Measurements from ENCODE around the gene UTP3.
"Not testable (repeated sequence)": the region's sequence is repeated elsewhere in the genome, so short reads cannot be mapped to it uniquely, and the experiment has no call there.

The UTP3 gene

DNA sequence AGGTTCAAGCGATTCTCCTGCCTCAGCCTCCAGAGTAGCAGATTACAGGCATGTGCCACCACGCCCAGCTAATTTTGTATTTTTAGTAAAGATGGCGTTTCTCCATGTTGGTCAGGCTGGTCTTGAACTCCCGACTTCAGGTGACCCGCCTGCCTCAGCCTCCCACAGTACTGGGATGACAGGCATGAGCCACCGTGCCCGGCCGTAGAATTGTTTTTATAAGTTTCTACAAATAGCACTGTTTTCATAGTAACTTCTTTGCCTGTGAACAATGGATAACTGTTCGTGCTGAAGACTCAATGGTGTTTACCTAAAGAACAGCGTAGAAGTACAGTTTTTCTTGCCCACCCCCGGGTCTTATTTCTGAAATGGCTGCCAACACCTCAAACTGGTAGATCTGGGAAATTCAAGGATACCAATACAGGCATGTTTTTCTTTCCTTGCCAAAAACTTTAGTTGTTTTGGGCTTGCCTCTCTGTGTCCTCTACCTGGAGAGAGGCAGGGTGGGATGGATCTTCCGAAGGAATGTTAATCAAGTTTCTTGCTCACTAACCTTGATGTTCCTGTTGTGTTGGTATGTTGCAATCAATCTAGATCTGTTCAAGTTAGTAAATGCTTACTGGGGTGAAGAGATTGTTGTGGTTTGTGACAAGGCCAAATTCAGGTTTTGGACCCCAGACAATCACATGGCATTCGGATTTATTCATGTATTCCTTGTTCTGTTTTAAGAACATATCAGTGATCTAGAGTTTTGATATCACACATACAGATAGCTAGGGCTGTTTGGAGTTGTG lies 30.7 kb downstream of the UTP3 start:
- DNase-seq: no peak

DNA sequence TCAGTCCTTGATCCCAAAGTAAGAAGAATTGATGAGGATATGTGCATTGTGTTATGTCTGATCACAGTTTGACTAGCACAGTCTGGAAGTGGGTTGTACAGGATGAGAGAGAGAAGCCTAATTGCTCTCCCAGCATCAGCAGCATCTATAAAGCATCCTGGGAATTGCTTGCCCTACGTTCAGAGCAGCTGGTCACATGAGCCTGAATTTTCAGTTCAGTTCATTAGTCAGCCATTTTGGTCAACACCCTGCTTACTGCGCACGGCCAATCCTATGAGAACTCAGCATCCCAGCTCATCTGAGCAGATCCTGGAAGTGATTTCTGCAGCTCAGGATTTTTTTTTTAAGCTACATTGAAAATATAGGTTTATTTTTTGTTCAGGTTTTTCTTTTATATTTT lies 33.4 kb downstream of the UTP3 start, which contains the start of gene RUFY3:
Gene RUFY3, plus strand, starts transcription at position 218 of the 400 bp plus-strand sequence. CDS start 610 bp downstream, outside the sequence.
- DNase-seq: peak; percentile 93

GRCh38 chr4:70722199-70722791 lies 34.0 kb downstream of the UTP3 start:
- DNase-seq: peak; percentile 91

DNA sequence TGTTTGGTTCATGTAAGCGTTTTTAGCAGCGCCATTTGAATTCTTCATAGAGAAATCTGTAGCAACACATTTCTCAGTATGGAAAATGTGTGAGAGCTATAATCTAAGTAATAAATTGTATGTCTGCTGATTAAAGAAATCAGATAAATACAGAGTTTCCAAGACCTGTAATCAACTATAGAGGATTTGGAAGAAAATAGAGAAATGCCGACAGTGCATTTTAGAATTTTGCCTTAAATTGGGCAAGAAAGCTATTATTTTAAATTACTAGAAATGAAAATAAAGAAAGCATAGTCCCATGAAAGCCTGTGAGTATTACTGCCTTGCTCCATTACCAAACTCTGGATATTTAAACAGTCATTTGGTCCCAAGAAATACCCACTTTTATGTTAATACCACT lies 36.1 kb downstream of the UTP3 start:
- no peak for DNase-seq

DNA sequence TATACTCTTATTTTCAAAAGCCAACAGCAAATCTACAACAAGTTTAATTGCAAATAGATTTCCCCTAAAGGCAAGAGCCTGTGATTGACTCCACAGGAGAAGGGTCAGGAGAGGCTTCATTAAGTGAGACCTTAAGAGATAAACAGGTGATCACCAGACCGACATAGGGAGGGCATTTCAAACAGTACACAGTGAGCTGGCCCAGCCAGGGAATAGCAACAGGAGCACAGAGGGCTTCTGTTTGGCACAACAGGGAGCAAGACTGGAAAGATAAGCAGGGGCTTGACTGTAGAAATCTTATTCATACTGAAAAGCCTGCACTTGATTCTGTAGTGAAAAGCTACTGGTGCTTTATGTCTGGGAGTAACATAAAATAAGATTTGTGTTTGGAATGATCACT lies 37.3 kb downstream of the UTP3 start:
- peak; percentile 72 for DNase-seq

GRCh38 chr4:70726515-70726914 lies 38.2 kb downstream of the UTP3 start:
- not testable (repeated sequence) for DNase-seq

GRCh38 chr4:70728091-70728490 lies 39.8 kb downstream of the UTP3 start:
- DNase-seq: no peak

DNA sequence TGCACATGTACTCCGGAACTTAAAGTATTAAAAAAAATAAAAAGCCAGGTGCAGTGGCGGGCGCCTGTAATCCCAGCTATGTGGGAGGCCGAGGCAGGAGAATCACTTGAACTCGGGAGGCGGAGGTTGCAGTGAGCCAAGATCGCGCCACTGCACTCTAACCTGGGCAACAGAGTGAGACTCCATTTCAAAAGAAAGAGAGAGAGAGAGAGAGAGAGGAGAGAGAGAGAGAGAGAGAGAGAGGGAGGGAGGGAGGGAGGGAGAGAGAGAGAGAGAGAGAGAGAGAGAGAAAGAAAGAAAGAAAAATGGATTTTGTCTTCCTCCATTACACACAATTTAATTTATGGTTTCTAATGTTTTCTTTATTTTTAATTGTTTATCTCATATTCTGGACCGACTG lies 44.5 kb downstream of the UTP3 start:
- DNase-seq: not testable (repeated sequence)

GRCh38 chr4:70734168-70734954 lies 46.0 kb downstream of the UTP3 start:
- DNase-seq: no peak

DNA sequence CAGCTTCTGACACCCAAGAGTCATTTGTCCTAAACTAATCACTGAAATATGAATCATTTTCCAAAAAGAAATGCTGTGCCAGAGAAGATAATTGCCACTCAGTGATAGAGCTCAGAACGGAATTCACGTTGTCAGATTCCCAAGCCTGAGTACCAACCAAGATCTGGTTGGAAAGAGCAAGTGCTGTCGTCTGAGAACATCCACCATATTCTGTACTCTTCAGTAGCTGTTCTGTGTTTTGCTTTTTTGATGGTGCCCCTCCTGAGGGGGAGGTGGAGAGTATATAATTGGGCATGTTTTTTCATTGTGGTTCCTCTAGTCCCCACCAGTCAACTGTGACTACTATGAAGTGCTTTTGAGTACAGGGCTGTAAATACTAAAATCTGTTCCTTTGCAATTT lies 46.6 kb downstream of the UTP3 start:
- DNase-seq: no peak

- peak; percentile 20 for DNase-seq
These were observed 47.6 kb downstream of the UTP3 start for GRCh38 chr4:70735915-70736314.

DNA sequence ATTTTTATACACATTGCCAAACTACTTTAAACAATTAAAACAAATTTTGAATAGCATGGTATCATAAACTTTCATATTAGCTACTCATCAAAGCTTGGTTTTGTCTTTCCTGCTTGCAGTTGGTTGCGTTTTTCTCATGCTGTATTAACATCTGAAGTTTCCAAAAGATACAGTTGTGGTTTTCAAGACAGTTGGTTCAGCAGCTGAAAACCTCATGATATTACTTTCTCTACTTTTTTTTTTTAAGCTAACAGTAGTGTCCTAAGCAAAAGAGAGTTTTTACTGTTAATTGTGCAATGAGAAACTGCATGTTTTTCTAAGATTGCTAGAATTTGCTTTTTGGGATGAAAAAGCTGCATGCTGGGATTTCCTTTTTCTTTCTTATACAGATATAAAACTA lies 48.7 kb downstream of the UTP3 start:
- no peak for DNase-seq

- no peak for DNase-seq
These were observed 49.1 kb downstream of the UTP3 start for GRCh38 chr4:70737409-70737808.

- peak; percentile 16 for DNase-seq
These were observed 51.4 kb downstream of the UTP3 start for GRCh38 chr4:70739496-70740337.

Measured in NCI-H146 (cell line).